GM18907 (cell line): Measurements from ENCODE around the gene GPR84.

Experiments
- ATAC-seq: cut with Tn5 transposase; IDR thresholded peaks from one replicate; pipeline ENCODE4 v1.9.1; 2021; ENCODE audit warnings: mild to moderate bottlenecking, moderate library complexity; ENCODE audit not compliant: unreplicated experiment

GPR84 gene

GRCh38 chr12:54364413-54364812 lies at the start of gene GPR84:
Gene GPR84 (minus strand): TSS chr12:54364486. CDS start chr12:54363851, 635 bp downstream.
- ATAC-seq: peak; percentile 50

GRCh38 chr12:54413284-54414190 lies 49.3 kb upstream of the GPR84 start:
- no peak for ATAC-seq

GRCh38 chr12:54412786-54413185 lies 48.5 kb upstream of the GPR84 start:
- ATAC-seq: no peak

- no peak for ATAC-seq
Observed at GRCh38 chr12:54412348-54412747, 48.1 kb upstream of the GPR84 start.

GRCh38 chr12:54411391-54412241 lies 47.3 kb upstream of the GPR84 start:
- no peak for ATAC-seq

- ATAC-seq: no peak
Observed at GRCh38 chr12:54409267-54409666, 45.0 kb upstream of the GPR84 start.

GRCh38 chr12:54407183-54407905 lies 43.1 kb upstream of the GPR84 start:
- ATAC-seq: no peak

- no peak for ATAC-seq
Observed at GRCh38 chr12:54405573-54405972, 41.3 kb upstream of the GPR84 start.

GRCh38 chr12:54405106-54405505 lies 40.8 kb upstream of the GPR84 start:
- ATAC-seq: no peak

GRCh38 chr12:54404061-54405004 lies 40.0 kb upstream of the GPR84 start:
- no peak for ATAC-seq

- ATAC-seq: no peak
Observed at GRCh38 chr12:54401119-54401518, 36.8 kb upstream of the GPR84 start.

- peak; percentile 78 for ATAC-seq
Observed at GRCh38 chr12:54398995-54399793, 34.9 kb upstream of the GPR84 start.

- ATAC-seq: no peak
Observed at GRCh38 chr12:54398218-54398617, 33.9 kb upstream of the GPR84 start.

- no peak for ATAC-seq
Observed at GRCh38 chr12:54397157-54397556, 32.9 kb upstream of the GPR84 start.

- no peak for ATAC-seq
Observed at GRCh38 chr12:54395545-54395944, 31.3 kb upstream of the GPR84 start.

- no peak for ATAC-seq
Observed at GRCh38 chr12:54394986-54395385, 30.7 kb upstream of the GPR84 start.

- no peak for ATAC-seq
Observed at GRCh38 chr12:54394281-54394719, 30.0 kb upstream of the GPR84 start.

- no peak for ATAC-seq
Observed at GRCh38 chr12:54393743-54394142, 29.5 kb upstream of the GPR84 start.

- no peak for ATAC-seq
Observed at GRCh38 chr12:54393207-54393609, 28.9 kb upstream of the GPR84 start.
